Neural cell (in vitro differentiated cells): ENCODE data around the gene MRPL44.

Source experiments
- CTCF ChIP-seq: fragments of 450-650 bp; IDR thresholded peaks from 2 replicates; pipeline ENCODE4 v1.5.1; 2014; ENCODE audit warnings: antibody characterized with exemption, mild to moderate bottlenecking, moderate library complexity; ENCODE audit not compliant: poor library complexity, severe bottlenecking
- EZH2 ChIP-seq: fragments of 200-600, 300-800 bp; shearing (Covaris generic), sonication (generic); IDR thresholded peaks from 2 replicates; pipeline ENCODE4 v1.6.1; 2014; ENCODE audit warnings: antibody characterized with exemption, low read length, borderline replicate concordance, mild to moderate bottlenecking; ENCODE audit not compliant: insufficient read depth, poor library complexity, severe bottlenecking
- POLR2AphosphoS5 ChIP-seq: IDR thresholded peaks from 2 replicates; pipeline ENCODE4 v1.6.1; 2012
- REST ChIP-seq: IDR thresholded peaks from 2 replicates; pipeline ENCODE4 v1.6.1; 2012; ENCODE audit warnings: borderline replicate concordance

- TF ChIP-seq CTCF (no peak), EZH2 (no peak), REST (no peak), POLR2AphosphoS5 (no peak)
These were observed 24.0 kb downstream of the MRPL44 start for GRCh38 chr2:223981241-223981640.
